ENCODE measurements around the gene FAM76B.

- TF ChIP-seq EP300 (IDR thresholded peaks at IDR 0.05), result no peak
- TF ChIP-seq POLR2A (IDR thresholded peaks at IDR 0.05), result no peak
- no peak for TF ChIP-seq CTCF (IDR thresholded peaks at IDR 0.05)
These were observed 32.1 kb upstream of the FAM76B start for GRCh38 chr11:95821640-95822039.
